Stomach (tissue), 4 donors: ENCODE measurements around the gene RASGRP2.

Experiments used
- EP300 ChIP-seq: sonication (generic); formaldehyde crosslinking; IDR thresholded peaks from one replicate; pipeline ENCODE4 v1.6.1; 2017; ENCODE audit warnings: antibody characterized with exemption
- POLR2A ChIP-seq, 4 donors: fragments of 450-650 bp; IDR thresholded peaks; one replicate each; pipeline ENCODE4 v1.6.1; 2016; ENCODE audit warnings: antibody characterized with exemption in 4 of 4, control low read depth in 2 of 4, mild to moderate bottlenecking in 1 of 4, moderate library complexity in 1 of 4
- TF ChIP-seq, protein P1 (sequence below), 7 experiments: fragments of 450-650 bp in 4 of 7; fragments of 200-600 bp in 3 of 7; sonication (generic) in 3 of 7; IDR thresholded peaks; one replicate each; pipeline ENCODE4 v1.5.1; 2016 to 2019; ENCODE audit warnings: antibody characterized with exemption in 7 of 7, control low read depth in 2 of 7, mild to moderate bottlenecking in 1 of 7

DNA sequence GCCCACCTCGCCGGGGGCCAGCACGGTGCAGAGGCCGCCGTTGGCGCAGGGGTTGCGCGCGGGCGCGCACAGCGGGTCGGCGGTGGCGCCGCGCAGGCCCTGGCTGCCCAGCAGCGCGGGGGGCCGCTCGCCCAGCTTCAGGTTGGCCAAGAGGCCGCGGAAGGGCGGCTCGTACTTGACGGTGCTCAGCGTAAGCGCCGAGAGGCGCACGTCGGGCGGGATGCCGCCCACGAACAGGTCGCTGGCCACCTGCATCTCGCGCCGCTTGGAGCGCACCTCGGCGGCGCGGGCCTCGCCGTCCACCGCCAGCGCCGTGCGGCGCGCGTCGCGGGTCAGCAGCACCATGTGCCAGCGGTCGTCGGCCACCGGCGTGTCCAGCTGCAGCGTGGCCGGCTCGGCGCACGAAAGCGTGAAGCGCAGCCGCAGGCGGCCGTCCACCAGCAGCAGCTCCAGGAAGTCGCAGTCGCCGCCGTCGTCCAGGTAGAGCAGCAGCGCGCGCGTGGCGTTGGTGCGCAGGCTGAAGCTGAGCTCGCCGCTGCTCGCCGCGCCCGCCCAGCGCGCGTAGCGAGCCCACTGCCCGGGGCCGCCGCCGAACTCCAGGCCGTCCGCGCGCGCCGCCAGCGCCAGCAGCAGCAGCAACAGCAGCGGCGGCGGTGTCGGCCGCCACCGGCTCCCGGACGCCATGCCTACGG is 30.8 kb downstream of the RASGRP2 start:
- TF ChIP-seq, protein P1, sequence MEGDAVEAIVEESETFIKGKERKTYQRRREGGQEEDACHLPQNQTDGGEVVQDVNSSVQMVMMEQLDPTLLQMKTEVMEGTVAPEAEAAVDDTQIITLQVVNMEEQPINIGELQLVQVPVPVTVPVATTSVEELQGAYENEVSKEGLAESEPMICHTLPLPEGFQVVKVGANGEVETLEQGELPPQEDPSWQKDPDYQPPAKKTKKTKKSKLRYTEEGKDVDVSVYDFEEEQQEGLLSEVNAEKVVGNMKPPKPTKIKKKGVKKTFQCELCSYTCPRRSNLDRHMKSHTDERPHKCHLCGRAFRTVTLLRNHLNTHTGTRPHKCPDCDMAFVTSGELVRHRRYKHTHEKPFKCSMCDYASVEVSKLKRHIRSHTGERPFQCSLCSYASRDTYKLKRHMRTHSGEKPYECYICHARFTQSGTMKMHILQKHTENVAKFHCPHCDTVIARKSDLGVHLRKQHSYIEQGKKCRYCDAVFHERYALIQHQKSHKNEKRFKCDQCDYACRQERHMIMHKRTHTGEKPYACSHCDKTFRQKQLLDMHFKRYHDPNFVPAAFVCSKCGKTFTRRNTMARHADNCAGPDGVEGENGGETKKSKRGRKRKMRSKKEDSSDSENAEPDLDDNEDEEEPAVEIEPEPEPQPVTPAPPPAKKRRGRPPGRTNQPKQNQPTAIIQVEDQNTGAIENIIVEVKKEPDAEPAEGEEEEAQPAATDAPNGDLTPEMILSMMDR (IDR thresholded peaks at IDR 0.05): no peak
- TF ChIP-seq POLR2A (IDR thresholded peaks at IDR 0.05): no peak
- no peak for TF ChIP-seq EP300
